Bronchial epithelial cell (primary cell): ENCODE results near the gene PLXNA4. TPM values are rescaled to one million over a fixed set of nuclear protein-coding genes. Genes with fewer than 3 reads are reported as not detected.

Source experiments
- DNase-seq: peaks from one replicate; pipeline ENCODE4 v3.0.0-alpha.2; 2010; ENCODE audit warnings: low read depth
- FAIRE-seq: peaks from 2 replicates; lab custom pipeline; 2011; peaks lifted over from hg19 to GRCh38; lab: Jason Lieb, UNC
- H3K27me3 ChIP-seq: 2 replicates; pipeline ENCODE4 v1.5.1; 2011; ENCODE audit warnings: low read length; ENCODE audit not compliant: control insufficient read depth, insufficient read depth
- H3K36me3 ChIP-seq: 2 replicates; pipeline ENCODE4 v1.5.1; 2011; ENCODE audit warnings: low read length; ENCODE audit not compliant: control insufficient read depth, insufficient read depth
- H3K4me3 ChIP-seq: 2 replicates; pipeline ENCODE4 v1.5.1; 2011; ENCODE audit warnings: mild to moderate bottlenecking, low read depth, low read length, control low read depth
- CTCF ChIP-seq: IDR thresholded peaks from 2 replicates; pipeline ENCODE4 v1.5.1; 2011; ENCODE audit warnings: mild to moderate bottlenecking, moderate library complexity, low read length, control low read depth, inconsistent platforms; ENCODE audit not compliant: insufficient read depth, severe bottlenecking
- total RNA-seq: library from RNA; depleted of rRNA; stranded (reverse); fragments of >200 nt; gene quantifications from 2 replicates; pipeline ENCODE4 v1.2.1, GENCODE V29; 2014

The PLXNA4 gene
- total RNA-seq, 1 donor from 2014 or later: under 0.01 TPM

- no peaks in the 10 kb centered on the region for H3K36me3 ChIP-seq
- H3K4me3 ChIP-seq: no peak overlapping the region
- FAIRE-seq (no peak), DNase-seq (no peak)
- H3K27me3 ChIP-seq: no peaks in the 10 kb centered on the region
- no peak for TF ChIP-seq CTCF
Observed at GRCh38 chr7:132497098-132497497, 79.2 kb downstream of the PLXNA4 start.

GRCh38 chr7:132495936-132496335 lies 80.3 kb downstream of the PLXNA4 start:
- no peaks in the 10 kb centered on the region for H3K27me3 ChIP-seq
- no peak for TF ChIP-seq CTCF
- DNase-seq (no peak), FAIRE-seq (no peak)
- no peak overlapping the region for H3K4me3 ChIP-seq
- no peaks in the 10 kb centered on the region for H3K36me3 ChIP-seq

- Histone ChIP-seq H3K36me3 (no peaks in the 10 kb centered on the region), H3K4me3 (no peak overlapping the region), H3K27me3 (no peaks in the 10 kb centered on the region)
- TF ChIP-seq CTCF: no peak
- DNase-seq (no peak), FAIRE-seq (no peak)
Observed at GRCh38 chr7:132494474-132494873, 81.8 kb downstream of the PLXNA4 start.

GRCh38 chr7:132492823-132493445 lies 83.3 kb downstream of the PLXNA4 start:
- Histone ChIP-seq H3K36me3 (no peaks in the 10 kb centered on the region), H3K27me3 (no peaks in the 10 kb centered on the region), H3K4me3 (no peak overlapping the region)
- no peak for TF ChIP-seq CTCF
- FAIRE-seq: no peak
- no peak for DNase-seq

- TF ChIP-seq CTCF: no peak
- no peaks in the 10 kb centered on the region for H3K27me3 ChIP-seq
- DNase-seq (no peak), FAIRE-seq (no peak)
- no peaks in the 10 kb centered on the region for H3K36me3 ChIP-seq
- H3K4me3 ChIP-seq: no peak overlapping the region
Observed at GRCh38 chr7:132491391-132491945, 84.8 kb downstream of the PLXNA4 start.

- DNase-seq: no peak
- Histone ChIP-seq H3K27me3 (no peaks in the 10 kb centered on the region), H3K4me3 (no peak overlapping the region), H3K36me3 (no peaks in the 10 kb centered on the region)
- FAIRE-seq: no peak
- TF ChIP-seq CTCF: no peak
Observed at GRCh38 chr7:132490474-132490873, 85.8 kb downstream of the PLXNA4 start.
